Heart right ventricle (tissue), 16 donors: ENCODE data around the gene KIAA0586. TPM values are rescaled to one million over a fixed set of nuclear protein-coding genes. Genes with fewer than 3 reads are reported as not detected.

Experiments used
- ATAC-seq, 8 donors: fragments of 200-7000 bp; cut with Tn5 transposase; one replicate each; pipeline ENCODE4 v1.9.1; 2020; ENCODE audit warnings: mild to moderate bottlenecking in 8 of 8, moderate library complexity in 8 of 8, moderate number of reproducible peaks in 1 of 8
- DNase-seq, 2 donors: peaks; one replicate each; pipeline ENCODE4 v3.0.0-alpha.2; 2020
- H3K27ac ChIP-seq, 10 donors: fragments of 200-600 bp; sonication (generic) in 2 of 10; one replicate each; pipeline versions ENCODE4 v1.5.0 to v1.8.0; 2020 to 2022; ENCODE audit warnings: mild to moderate bottlenecking in 3 of 10
- H3K27me3 ChIP-seq, 7 donors: fragments of 200-600 bp; one replicate each; pipeline ENCODE4 v1.8.0; 2021 to 2022; ENCODE audit warnings: mild to moderate bottlenecking in 2 of 7
- H3K36me3 ChIP-seq, 9 donors: fragments of 200-600 bp; sonication (generic) in 1 of 9; one replicate each; pipeline versions ENCODE4 v1.5.0 to v1.8.0; 2020 to 2022; ENCODE audit warnings: mild to moderate bottlenecking in 2 of 9
- H3K4me1 ChIP-seq, 9 donors: fragments of 200-600 bp; sonication (generic) in 1 of 9; one replicate each; pipeline versions ENCODE4 v1.5.0 to v1.8.0; 2020 to 2022; ENCODE audit warnings: mild to moderate bottlenecking in 4 of 9
- H3K4me3 ChIP-seq, 10 donors: fragments of 200-600 bp; sonication (generic) in 2 of 10; one replicate each; pipeline versions ENCODE4 v1.5.0 to v1.8.0; 2020 to 2022; ENCODE audit warnings: mild to moderate bottlenecking in 7 of 10, moderate library complexity in 2 of 10
- H3K9me3 ChIP-seq, 11 donors: fragments of 200-600 bp in 10 of 11; sonication (generic) in 2 of 11; one replicate each; pipeline versions ENCODE4 v1.5.0 to v1.8.0; 2013 to 2022; ENCODE audit warnings: mild to moderate bottlenecking in 2 of 11, control low read depth in 1 of 11, moderate library complexity in 1 of 11
- WGBS, 2 donors: extraction: QIAGEN DNeasy Blood & Tissue Kit; methylation state at CpG; one replicate each; pipeline ENCODE4 v1.1.7; 2013; ENCODE audit warnings: inconsistent platforms in 1 of 2; 5-methylcytosine and 5-hydroxymethylcytosine counted together
- intact Hi-C, 10 donors: fragments of 100-400 bp; cut with DNase I; formaldehyde crosslinking; loops; one replicate each; pipeline versions ENCODE4 v1.11.1 to v1.14.2; 2022
- polyA plus RNA-seq, 2 donors: library from polyadenylated mRNA; stranded (reverse); fragments of 200-250 nt; gene quantifications; one replicate each; pipeline ENCODE4 v1.2.3, GENCODE V29; 2013
- total RNA-seq, 10 donors: library from RNA; stranded (reverse); fragmentation: NEBNext Ultra II Directional in 3 of 10; extraction: Animal tissue kit (Norgen Biotek cat#: 25700) in 3 of 10; gene quantifications; one replicate each; pipeline versions ENCODE4 v1.2.1 to v1.2.4, GENCODE V29; 2021 to 2023
- TF ChIP-seq, protein P1 (sequence below), 9 donors: fragments of 200-600 bp; sonication (generic) in 2 of 9; IDR thresholded peaks; one replicate each; pipeline versions ENCODE4 v1.5.0 to v1.8.0; 2021 to 2022; ENCODE audit warnings: antibody characterized with exemption in 9 of 9, mild to moderate bottlenecking in 5 of 9, moderate library complexity in 1 of 9
- donor health status: Arrhythmogenic right ventricular cardiomyopathy.
- donor health status: ischemic (EF 13 %, LVEDD 7.1; RV severe dilation, severe dysfunction).
- donor health status: healthy with polysubstance abuse.
- donor health status: DM: no; HTN: yes; CAD: no.
- donor health status: DM: no; HTN: no; CAD: no.
- donor health status: ischemic (EF 25% LVEDD 6.9; RV normal size, moderate dysfunction).
- donor health status: ischemic (EF 25% LVEDD 5.7; RV mildly dilated, moderate dysfunction).
- donor health status: healthy.
- donor health status: DM: yes; HTN: yes; CAD: no.
- donor health status: Ischemic cardiomyopathy.
- donor health status: ischemic (EF 35%, LVEDD 5.7; RV mildly dilated, moderate dysfunction).
- donor health status: nonischemic (EF 11% LVEDD 7.7; RV severe dilation, severe dysfunction).
- donor health status: DM: yes; HTN: yes; CAD: no.
- donor health status: PGD.
- donor health status: ischemic (EF 29% LVEDD 5.4; RV normal size, mild dysfunction).
- donor health status: nonischemic (EF 23%, LVEDD 6.1; RV moderate dilation, normal function).

The KIAA0586 gene
- total and polyA plus RNA-seq, 12 donors, result 3.8 to 15.9 (median 12.1) TPM

DNA sequence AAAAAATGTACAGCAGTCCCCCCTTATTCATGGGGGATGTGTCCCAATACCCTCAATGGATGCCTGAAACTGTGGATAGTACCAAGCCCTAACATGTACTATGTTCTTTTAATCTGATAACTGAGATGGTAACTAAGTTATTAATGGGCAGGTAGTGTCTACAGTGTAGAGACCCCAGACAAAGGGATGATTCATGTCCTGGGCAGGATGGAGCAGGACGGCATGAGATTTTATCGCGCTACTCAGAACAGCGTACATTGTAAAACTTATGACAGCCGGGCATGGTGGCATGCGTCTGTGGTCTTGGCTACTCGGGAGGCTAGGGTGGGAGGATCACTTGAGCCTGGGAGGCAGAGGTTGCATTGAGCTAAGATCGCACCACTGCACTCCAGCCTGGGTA lies 37.1 kb downstream of the KIAA0586 start:
- Histone ChIP-seq H3K36me3 (peaks cover 0 to 99% (median 35%) of the 10 kb centered on the region in 9 donors), H3K4me1 (no peaks in the 10 kb centered on the region), H3K9me3 (no peaks in the 10 kb centered on the region), H3K27ac (no peak overlapping the region), H3K4me3 (no peak overlapping the region), H3K27me3 (no peaks in the 10 kb centered on the region)
- WGBS, 2 donors, result 96 to 98% methylated on average over 8 of the region's 8 CpGs
- intact Hi-C loops, result no loop called here
- TF ChIP-seq, protein P1, sequence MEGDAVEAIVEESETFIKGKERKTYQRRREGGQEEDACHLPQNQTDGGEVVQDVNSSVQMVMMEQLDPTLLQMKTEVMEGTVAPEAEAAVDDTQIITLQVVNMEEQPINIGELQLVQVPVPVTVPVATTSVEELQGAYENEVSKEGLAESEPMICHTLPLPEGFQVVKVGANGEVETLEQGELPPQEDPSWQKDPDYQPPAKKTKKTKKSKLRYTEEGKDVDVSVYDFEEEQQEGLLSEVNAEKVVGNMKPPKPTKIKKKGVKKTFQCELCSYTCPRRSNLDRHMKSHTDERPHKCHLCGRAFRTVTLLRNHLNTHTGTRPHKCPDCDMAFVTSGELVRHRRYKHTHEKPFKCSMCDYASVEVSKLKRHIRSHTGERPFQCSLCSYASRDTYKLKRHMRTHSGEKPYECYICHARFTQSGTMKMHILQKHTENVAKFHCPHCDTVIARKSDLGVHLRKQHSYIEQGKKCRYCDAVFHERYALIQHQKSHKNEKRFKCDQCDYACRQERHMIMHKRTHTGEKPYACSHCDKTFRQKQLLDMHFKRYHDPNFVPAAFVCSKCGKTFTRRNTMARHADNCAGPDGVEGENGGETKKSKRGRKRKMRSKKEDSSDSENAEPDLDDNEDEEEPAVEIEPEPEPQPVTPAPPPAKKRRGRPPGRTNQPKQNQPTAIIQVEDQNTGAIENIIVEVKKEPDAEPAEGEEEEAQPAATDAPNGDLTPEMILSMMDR (IDR thresholded peaks at IDR 0.05), result no peak
- DNase-seq (no peak), ATAC-seq (no peak)

DNA sequence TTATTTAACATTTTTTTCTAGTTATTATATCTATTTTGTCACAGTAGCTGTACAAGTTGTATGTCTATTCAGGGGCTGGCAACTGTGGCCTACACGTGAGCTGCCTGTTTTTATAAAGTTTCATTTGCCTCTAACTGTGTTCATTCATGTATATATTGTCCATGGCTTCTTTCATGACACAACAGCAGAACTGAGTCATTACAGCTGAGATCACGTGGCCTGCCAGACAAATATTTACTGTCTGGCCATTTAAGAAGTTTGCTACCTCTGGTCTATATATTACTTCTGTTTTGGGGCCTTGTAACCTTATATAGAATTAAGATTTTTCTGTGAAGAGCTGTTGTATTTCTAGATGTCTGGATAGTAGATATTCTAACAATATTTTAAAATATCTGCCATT lies 37.9 kb downstream of the KIAA0586 start:
- no peaks in the 10 kb centered on the region for H3K27me3 ChIP-seq
- intact Hi-C loops, result no loop called here
- TF ChIP-seq, protein P1 (IDR thresholded peaks at IDR 0.05), result no peak
- peaks cover 0 to 99% (median 35%) of the 10 kb centered on the region in 9 donors for H3K36me3 ChIP-seq
- DNase-seq (no peak), ATAC-seq (no peak)
- H3K27ac ChIP-seq, result no peak overlapping the region
- H3K9me3 ChIP-seq, result no peaks in the 10 kb centered on the region
- WGBS, 2 donors, result 90 to 96% methylated on average over 2 of the region's 2 CpGs
- H3K4me1 ChIP-seq, result no peaks in the 10 kb centered on the region
- H3K4me3 ChIP-seq, result no peak overlapping the region

DNA sequence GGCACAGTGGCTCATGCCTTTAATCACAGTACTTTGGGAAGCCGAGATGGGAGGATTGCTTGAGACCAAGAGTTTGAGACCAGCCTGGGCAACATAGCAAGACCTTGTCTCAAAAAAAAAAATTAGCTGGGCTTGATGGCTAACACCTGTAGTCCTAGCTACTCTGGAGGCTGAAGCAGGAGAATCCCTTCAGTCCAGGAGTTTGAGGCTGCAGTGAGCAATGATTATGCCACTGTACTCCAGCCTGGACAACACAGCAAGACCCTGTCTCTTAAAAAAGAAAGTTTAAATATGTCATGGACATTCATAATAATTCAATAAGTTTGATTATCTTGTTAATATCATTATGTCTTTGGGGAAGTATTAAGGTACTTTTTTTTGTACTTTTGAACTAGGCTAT lies 38.9 kb downstream of the KIAA0586 start:
- H3K9me3 ChIP-seq, result no peaks in the 10 kb centered on the region
- DNase-seq, result no peak
- 97 to 98% methylated on average over 1 of the region's 1 CpG for WGBS, 2 donors
- ATAC-seq, result no peak
- TF ChIP-seq, protein P1 (IDR thresholded peaks at IDR 0.05), result no peak
- no peak overlapping the region for H3K27ac ChIP-seq
- no peaks in the 10 kb centered on the region for H3K27me3 ChIP-seq
- H3K4me3 ChIP-seq, result no peak overlapping the region
- H3K36me3 ChIP-seq, result peaks cover 0 to 99% (median 30%) of the 10 kb centered on the region in 9 donors
- H3K4me1 ChIP-seq, result no peaks in the 10 kb centered on the region
- intact Hi-C loops, result no loop called here

DNA sequence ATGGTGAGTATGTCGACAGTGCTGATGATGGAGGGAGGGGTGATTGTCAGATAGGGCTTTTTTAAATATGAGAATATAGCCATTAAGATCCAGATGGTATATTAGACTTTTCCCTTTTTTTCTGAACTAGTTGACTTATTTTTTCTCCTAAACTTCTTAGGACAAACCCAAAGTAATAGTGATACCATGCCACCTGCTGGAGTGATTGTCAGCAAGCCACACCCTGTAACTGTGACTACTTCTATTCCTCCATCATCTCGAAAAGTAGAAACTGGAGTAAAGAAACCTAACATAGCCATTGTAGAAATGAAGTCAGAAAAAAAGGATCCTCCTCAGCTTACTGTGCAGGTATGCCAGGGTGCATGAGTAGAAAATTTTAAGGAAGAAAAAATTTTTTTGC lies 40.1 kb downstream of the KIAA0586 start:
- intact Hi-C loops, result no loop called here

More for the DNA sequence above, 40.1 kb downstream of the KIAA0586 start:
- TF ChIP-seq, protein P1 (IDR thresholded peaks at IDR 0.05), result no peak
- DNase-seq (no peak), ATAC-seq (no peak)
- peaks cover 0 to 99% (median 25%) of the 10 kb centered on the region in 9 donors for H3K36me3 ChIP-seq
- no peak overlapping the region for H3K27ac ChIP-seq
- H3K27me3 ChIP-seq, result no peaks in the 10 kb centered on the region
- WGBS, 2 donors, result 97 to 100% methylated on average over 2 of the region's 2 CpGs
- H3K4me1 ChIP-seq, result no peaks in the 10 kb centered on the region
- no peaks in the 10 kb centered on the region for H3K9me3 ChIP-seq
- no peak overlapping the region for H3K4me3 ChIP-seq
